ENCODE measurements around the gene SCP2.
A peak's percentile ranks its signal among the peaks of the same experiment; 100 is the strongest.

The SCP2 gene

DNA sequence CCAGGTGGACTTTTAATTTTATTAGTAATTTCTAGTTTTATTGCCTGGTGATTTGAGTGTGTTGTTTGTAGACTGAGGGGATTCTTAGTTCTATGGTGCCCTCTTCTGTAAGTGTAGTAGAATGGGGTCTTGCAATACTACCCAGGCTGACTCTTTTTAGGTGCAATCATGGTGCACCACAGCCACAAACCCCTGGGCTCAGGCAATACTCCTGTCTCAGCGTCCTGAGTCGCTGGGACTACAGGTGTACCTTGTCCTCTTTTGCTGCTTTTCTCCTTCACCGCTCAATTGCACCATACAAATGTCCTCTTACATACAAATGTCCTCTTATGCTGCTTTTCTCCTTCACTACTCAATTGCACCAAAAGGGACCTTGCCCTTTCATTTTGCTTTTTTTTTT, 43.1 kb downstream of the SCP2 start:
- Histone ChIP-seq H3K9me3 (ENCODE audit: insufficient read depth, low read length) (no peaks in the 10 kb centered on the region), H3K9me2 (replicated peaks; ENCODE audit: insufficient read depth, low read length) (no peaks in the 10 kb centered on the region), H3K4me3 (ENCODE audit: insufficient read depth, low read length, poor library complexity, severe bottlenecking) (no peak overlapping the region), H2AFZ (ENCODE audit: low read depth, low read length, severe bottlenecking) (no peak overlapping the region), H3K9ac (ENCODE audit: low read length) (no peak overlapping the region), H4K20me1 (ENCODE audit: low read depth, low read length) (no peaks in the 10 kb centered on the region), H3K36me3 (ENCODE audit: low read length) (no peaks in the 10 kb centered on the region), H3K27me3 (ENCODE audit: low read length) (no peaks in the 10 kb centered on the region), H3F3A (ENCODE audit: insufficient read depth) (no peaks in the 10 kb centered on the region), H3K27ac (ENCODE audit: low read depth, low read length) (no peak overlapping the region), H3K79me2 (ENCODE audit: insufficient read depth, low read length) (no peaks in the 10 kb centered on the region), H3K4me2 (ENCODE audit: low read depth, low read length, poor library complexity, severe bottlenecking) (no peak overlapping the region)
- TF ChIP-seq, protein P1, sequence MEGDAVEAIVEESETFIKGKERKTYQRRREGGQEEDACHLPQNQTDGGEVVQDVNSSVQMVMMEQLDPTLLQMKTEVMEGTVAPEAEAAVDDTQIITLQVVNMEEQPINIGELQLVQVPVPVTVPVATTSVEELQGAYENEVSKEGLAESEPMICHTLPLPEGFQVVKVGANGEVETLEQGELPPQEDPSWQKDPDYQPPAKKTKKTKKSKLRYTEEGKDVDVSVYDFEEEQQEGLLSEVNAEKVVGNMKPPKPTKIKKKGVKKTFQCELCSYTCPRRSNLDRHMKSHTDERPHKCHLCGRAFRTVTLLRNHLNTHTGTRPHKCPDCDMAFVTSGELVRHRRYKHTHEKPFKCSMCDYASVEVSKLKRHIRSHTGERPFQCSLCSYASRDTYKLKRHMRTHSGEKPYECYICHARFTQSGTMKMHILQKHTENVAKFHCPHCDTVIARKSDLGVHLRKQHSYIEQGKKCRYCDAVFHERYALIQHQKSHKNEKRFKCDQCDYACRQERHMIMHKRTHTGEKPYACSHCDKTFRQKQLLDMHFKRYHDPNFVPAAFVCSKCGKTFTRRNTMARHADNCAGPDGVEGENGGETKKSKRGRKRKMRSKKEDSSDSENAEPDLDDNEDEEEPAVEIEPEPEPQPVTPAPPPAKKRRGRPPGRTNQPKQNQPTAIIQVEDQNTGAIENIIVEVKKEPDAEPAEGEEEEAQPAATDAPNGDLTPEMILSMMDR (IDR thresholded peaks at IDR 0.05; ENCODE audit: insufficient read depth, low read length, poor library complexity, severe bottlenecking) = peak; percentile 11
- no peak for TF ChIP-seq EZH2phosphoT487 (conservative IDR thresholded peaks at IDR 0.05; ENCODE audit: low read length)

DNA sequence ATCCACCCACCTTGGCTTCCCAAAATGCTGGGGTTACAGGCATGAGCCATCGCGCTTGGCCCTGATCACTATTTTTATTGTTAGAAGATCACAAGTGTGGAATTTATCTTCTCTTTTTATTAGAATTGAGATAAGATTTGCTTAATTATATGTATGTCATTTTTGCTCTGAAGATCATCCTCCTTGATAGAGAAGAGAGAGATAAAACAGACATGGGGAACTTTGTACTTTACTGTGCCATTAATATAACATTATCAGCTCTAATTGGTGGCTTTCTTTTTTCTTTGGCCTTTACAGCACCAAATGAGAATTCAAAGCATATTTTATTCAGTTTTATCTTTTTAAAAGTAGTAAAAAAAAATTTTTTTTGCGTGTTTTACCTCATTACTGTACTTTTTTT, 46.8 kb downstream of the SCP2 start:
- H3K27ac ChIP-seq (ENCODE audit: low read depth, low read length) = no peak overlapping the region
- H3K4me2 ChIP-seq (ENCODE audit: low read depth, low read length, poor library complexity, severe bottlenecking) = no peak overlapping the region
- no peaks in the 10 kb centered on the region for H3K79me2 ChIP-seq (ENCODE audit: insufficient read depth, low read length)
- no peak overlapping the region for H3K9ac ChIP-seq (ENCODE audit: low read length)
- no peak overlapping the region for H3K4me3 ChIP-seq (ENCODE audit: insufficient read depth, low read length, poor library complexity, severe bottlenecking)
- TF ChIP-seq EZH2phosphoT487 (conservative IDR thresholded peaks at IDR 0.05; ENCODE audit: low read length) = no peak
- TF ChIP-seq, protein P1 (IDR thresholded peaks at IDR 0.05; ENCODE audit: insufficient read depth, low read length, poor library complexity, severe bottlenecking) = no peak
- no peaks in the 10 kb centered on the region for H3K27me3 ChIP-seq (ENCODE audit: low read length)
- H3K36me3 ChIP-seq (ENCODE audit: low read length) = no peaks in the 10 kb centered on the region
- H2AFZ ChIP-seq (ENCODE audit: low read depth, low read length, severe bottlenecking) = no peak overlapping the region
- no peaks in the 10 kb centered on the region for H3K9me2 ChIP-seq (replicated peaks; ENCODE audit: insufficient read depth, low read length)
- H3F3A ChIP-seq (ENCODE audit: insufficient read depth) = no peaks in the 10 kb centered on the region
- no peaks in the 10 kb centered on the region for H4K20me1 ChIP-seq (ENCODE audit: low read depth, low read length)
- no peaks in the 10 kb centered on the region for H3K9me3 ChIP-seq (ENCODE audit: insufficient read depth, low read length)

DNA sequence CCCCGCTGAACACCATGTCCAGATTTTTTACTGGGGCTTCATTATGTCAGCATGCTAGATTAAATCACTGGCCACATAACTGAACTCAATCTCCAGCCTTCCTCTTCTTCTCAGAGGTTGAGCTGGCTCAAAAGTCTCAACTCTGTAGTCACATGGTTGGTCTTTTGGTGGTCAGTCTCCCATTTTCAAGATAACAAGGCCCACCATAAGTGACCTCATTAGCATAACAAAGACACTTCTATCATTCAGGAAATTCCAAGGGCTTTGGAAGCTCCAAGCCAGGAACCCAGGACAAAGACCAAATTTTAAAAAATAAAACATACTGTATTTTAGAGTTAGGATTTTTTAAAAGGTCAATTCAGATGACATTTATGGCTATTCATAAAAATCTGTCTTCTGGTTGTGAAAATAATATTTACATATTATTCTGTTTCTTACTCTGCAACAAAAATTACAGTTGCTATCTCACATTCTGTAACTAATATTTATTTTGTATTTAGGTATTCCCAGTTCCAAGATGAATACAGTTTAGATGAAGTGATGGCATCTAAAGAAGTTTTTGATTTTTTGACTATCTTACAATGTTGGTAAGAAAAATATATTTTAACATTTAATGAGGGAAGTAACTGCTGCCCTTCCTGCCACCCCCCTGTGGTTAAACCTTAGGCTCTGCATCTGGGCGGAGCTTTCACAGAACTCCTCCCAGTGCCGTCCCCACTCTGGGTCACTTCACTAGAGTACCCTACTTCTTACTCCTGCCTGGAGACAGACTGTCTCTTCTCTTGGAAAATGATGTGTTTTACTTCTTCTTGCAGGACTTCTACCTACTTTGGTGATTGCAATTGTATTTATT, 49.3 kb downstream of the SCP2 start:
- Histone ChIP-seq H3K4me3 (ENCODE audit: insufficient read depth, low read length, poor library complexity, severe bottlenecking) (no peak overlapping the region), H3K27me3 (ENCODE audit: low read length) (no peaks in the 10 kb centered on the region), H3K9me2 (replicated peaks; ENCODE audit: insufficient read depth, low read length) (no peaks in the 10 kb centered on the region), H3K9me3 (ENCODE audit: insufficient read depth, low read length) (no peaks in the 10 kb centered on the region), H2AFZ (ENCODE audit: low read depth, low read length, severe bottlenecking) (no peak overlapping the region), H3F3A (ENCODE audit: insufficient read depth) (no peaks in the 10 kb centered on the region), H3K36me3 (ENCODE audit: low read length) (no peaks in the 10 kb centered on the region), H3K4me2 (ENCODE audit: low read depth, low read length, poor library complexity, severe bottlenecking) (no peak overlapping the region), H3K79me2 (ENCODE audit: insufficient read depth, low read length) (no peaks in the 10 kb centered on the region), H3K9ac (ENCODE audit: low read length) (no peak overlapping the region), H3K27ac (ENCODE audit: low read depth, low read length) (no peak overlapping the region), H4K20me1 (ENCODE audit: low read depth, low read length) (no peaks in the 10 kb centered on the region)
- no peak for TF ChIP-seq EZH2phosphoT487 (conservative IDR thresholded peaks at IDR 0.05; ENCODE audit: low read length)
- TF ChIP-seq, protein P1 (IDR thresholded peaks at IDR 0.05; ENCODE audit: insufficient read depth, low read length, poor library complexity, severe bottlenecking) = no peak
